Left renal pelvis (tissue), 4 donors: ENCODE data around the gene NOCT. TPM values are rescaled to one million over a fixed set of nuclear protein-coding genes. Genes with fewer than 3 reads are reported as not detected.

Source experiments
- polyA plus RNA-seq, 4 donors: library from polyadenylated mRNA; unstranded; fragments of 120-200 nt; gene quantifications; one replicate each; pipeline ENCODE4 v1.2.1, GENCODE V29; 2013; ENCODE audit not compliant: insufficient read length in 4 of 4

Gene NOCT
- polyA plus RNA-seq, 4 donors: 4.1 to 7.9 (median 5.9) TPM

Other genes starting within 250 kb of the NOCT start
- gene ELF2, start 161.4 kb downstream of the NOCT start, polyA plus RNA-seq: 10 to 100 TPM; 58.3 to 72.7 (median 65.0) TPM